HG03575 (cell line): ENCODE data around the gene PRRC2A.

Experiments used
- ATAC-seq: cut with Tn5 transposase; IDR thresholded peaks from one replicate; pipeline ENCODE4 v1.9.1; 2021; ENCODE audit not compliant: unreplicated experiment, insufficient number of reproducible peaks, low FRiP score; ENCODE audit errors: extremely low read depth

The PRRC2A gene

DNA sequence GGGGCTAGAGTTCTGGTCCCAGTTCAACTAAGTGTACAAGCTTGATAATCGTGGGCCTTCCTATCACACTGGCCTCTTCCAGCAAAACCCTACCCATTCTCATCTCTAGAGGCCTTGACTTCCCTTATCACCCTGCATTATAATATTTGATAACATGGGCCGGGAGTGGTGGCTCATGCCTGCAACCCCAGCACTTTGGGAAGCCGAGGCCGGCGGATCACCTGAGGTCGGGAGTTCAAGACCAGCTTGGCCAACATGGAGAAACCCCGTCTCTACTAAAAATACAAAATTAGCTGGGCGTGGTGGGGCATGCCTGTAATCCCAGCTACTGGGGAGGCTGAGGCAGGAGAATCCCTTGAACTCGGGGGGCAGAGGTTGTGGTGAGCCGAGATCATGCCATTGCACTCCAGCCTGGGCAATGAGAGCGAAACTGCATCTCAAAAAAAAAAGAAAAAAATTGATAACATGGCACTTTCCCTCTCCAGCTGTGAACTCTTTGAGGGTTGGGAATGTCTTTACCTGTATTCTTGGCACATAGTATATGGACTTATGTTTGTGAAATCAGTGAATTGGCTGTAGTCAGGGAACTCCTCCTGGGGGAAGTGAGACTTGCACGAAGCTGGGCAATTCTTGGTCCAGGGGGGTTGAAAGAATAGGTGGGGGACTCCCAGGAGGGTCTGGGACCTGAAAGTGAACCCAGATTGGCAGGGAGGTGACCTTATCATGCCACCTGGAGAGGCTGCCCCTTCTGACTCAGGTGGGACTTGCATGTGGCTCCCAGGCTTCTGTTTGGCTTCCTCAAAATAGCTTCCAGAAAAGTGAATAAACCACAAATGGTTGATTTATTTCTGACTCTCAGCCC, 41.0 kb downstream of the PRRC2A start:
- ATAC-seq = no peak

DNA sequence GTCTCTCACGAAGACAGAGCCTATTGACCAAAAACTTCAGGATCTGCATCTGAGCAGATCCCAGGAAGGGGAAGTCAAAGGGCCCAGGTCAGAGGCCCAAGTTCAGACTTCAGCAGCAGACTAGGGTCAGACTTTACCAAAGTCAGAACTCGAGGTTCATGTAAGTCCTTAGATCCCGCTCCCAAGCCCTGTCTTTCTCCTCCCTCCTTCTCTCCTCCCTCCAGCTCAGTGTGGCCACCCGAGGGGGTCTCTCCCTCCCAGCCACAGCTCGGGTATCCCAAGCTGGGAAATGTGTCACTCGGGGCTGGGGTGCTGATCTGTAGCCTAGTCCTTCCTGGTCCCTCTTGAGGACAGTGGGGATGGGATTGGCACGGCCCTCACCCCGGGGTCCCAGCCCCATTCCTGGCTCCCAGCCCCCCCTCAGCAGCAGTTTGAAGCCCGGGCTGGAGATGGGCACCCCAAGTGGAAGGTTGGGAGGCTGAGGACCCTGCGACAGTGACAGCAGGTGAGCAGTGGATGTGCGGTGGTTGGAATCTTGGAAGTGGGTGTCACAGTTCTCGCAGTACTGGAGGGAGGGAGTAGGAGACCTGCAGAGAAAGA, 41.7 kb downstream of the PRRC2A start:
- ATAC-seq = no peak

DNA sequence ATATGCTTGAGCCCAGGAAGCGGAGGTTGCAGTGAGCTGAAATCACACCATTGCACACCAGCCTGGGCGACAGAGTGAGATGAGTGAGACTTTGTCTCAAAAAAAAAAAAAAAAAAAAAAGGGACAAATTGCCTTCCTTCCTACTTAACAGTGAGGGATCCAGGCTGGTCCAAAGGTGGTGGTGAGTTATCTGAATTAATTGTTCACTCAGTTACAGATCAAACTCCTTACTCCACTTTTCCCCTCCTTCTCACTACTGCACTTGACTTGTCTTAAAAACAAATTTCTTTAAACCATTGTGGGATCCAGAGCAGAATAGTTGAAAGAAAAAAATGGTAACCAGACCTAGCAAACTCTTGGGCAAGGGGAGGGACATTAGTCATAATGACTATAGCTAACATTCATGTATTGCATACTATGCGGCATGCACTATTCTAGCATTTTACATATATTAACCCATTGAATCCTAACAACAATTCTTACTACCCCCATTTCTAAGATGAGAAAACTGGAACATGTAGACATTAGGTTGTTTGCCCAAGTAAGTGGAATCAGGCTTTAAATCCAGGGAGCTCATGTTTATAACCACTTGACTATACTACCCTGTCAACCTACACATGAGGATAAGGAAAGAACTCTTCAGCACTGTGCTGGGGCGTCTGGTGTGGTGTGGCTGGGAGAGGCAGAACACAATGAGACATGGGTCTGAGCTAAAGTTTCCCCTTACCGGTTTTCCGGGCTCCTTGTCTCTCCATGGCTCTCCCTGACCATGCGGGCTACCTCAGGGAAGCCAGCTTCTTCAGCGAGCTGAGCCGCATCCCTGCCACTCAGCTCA, 42.8 kb downstream of the PRRC2A start:
- no peak for ATAC-seq

DNA sequence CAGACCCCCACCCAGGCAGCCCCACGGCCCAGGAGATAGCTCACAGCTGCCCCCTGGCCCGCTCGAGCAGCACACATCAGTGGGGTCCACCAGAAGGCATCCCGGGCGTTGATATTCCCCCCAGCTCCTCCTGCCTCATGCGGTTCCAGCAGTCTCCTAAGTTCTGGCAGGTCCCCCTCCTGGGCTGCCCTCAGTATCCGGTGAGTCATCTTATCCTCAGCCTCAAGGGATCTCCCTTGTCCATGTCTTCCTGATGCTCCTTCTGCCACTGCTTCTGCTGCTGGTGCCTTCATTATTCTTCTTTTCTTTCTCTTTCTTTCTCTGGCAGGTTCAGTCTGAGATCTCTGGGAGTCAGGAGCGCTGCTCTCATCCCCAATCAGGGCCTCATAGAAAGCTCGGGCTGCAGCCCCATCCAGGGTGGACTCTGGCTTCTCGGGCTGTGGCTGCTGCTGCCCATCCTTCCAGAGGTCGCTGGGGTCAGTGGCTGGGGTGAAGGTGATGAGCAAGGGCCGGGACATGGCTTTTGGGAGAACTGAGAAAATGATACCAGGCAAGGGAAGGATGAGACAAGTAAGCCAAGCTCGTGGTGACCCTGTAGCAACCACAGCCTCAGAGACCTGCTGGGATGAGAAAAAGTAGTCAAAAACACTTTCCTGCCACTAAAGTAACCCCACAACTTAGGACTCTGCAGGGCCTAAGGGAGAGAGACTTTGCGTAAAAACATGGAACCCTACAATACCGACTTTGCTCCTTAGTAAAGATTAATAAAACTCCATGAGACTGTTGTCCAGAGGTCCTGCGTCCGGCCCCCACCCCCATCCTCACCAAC, 43.7 kb downstream of the PRRC2A start:
- ATAC-seq = no peak

DNA sequence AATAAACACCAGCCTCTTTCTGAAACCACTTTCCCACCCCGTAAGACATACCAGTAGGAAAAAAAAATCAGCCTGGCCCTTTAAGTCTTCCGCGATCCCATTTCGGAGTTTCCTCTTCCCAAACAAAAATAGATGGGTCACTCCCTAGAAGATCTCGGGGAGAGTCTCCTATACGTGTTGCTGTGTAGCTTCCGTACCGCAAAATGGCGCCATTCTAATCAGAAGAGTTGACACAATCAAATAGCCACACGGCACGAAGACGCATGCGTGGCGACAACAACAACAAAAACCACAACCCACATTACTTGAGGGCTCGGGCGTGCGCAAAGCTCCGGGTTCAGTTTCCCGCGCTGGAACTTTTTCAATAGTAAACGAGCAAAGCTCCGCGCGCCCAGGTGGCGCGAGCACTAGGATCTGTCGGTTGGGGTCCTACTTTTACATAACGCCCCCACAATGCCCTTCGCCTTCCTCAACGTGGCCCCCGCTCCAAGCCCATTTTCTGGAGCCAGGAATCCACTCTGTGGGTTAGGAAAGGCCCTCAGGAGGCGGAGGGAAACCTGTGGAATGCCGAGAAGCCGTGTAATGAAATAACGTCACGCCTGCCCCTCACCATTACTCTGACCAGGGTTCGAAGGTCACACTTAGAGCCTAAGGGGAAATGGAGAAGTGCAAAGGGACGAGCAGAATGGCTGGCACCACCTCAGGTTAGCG, 44.4 kb downstream of the PRRC2A start, which contains the start of gene GPANK1:
Gene GPANK1 (minus strand): TSS at position 208 of the 711 bp plus-strand sequence. CDS start 519 bp downstream, outside the sequence.
- no peak for ATAC-seq

DNA sequence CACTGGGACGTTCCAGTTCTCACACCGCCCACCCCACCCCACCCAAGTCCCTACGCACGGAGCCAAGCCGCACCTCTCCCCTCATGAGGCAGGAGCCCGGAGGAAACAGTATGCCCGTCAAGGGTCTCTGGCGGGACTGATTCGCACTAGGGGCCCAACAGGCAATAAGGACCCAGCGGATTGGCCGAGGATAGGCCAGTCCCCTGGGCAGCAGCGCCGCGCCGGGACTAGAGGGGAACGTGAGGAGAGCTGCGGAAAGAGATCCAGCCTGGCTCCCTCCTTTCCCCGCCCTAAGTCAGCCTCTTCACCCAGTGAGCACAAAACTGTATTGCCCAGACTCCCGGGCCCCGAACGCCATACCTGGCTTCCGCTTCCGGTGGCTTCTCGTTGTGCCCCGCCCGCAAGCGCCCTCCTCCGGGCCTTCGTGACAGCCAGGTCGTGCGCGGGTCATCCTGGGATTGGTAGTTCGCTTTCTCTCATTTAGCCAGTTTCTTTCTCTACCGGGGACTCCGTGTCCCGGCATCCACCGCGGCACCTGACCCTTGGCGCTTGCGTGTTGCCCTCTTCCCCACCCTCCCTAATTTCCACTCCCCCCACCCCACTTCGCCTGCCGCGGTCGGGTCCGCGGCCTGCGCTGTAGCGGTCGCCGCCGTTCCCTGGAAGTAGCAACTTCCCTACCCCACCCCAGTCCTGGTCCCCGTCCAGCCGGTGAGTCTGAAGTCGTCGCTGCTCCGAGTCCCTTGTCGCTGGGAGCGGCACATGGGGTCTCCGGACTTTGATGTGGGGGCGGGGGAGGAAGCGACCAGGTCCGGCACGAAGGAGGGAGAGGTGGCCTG, 45.2 kb downstream of the PRRC2A start, which contains the start of gene CSNK2B:
Gene CSNK2B (plus strand): TSS at position 580 of the 836 bp plus-strand sequence. CDS start 752 bp downstream, outside the sequence.
- peak; percentile 57 for ATAC-seq

DNA sequence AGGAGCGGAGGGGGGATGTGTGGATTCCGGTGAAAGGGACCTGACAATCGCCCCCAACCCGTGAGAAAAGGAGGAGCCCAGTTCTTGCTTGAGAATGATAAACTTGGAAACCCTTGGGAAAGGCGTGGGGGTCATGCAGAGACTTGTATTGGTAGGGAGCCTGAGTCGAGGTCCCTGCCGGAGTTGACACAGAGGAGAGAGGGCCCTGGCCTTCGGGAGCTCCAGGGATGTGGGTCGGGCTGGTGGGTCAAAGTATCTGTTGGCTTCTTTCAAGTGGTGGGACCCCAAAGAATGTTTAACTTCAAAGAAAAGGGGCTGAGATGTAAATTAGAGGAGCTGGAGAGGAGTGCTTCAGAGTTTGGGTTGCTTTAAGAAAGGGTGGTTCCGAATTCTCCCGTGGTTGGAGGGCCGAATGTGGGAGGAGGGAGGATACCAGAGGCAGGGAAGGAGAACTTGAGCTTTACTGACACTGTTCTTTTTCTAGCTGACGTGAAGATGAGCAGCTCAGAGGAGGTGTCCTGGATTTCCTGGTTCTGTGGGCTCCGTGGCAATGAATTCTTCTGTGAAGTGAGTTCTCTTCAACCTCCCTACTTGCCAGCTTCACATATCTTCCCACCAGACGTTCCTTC, 45.9 kb downstream of the PRRC2A start:
- ATAC-seq = no peak

DNA sequence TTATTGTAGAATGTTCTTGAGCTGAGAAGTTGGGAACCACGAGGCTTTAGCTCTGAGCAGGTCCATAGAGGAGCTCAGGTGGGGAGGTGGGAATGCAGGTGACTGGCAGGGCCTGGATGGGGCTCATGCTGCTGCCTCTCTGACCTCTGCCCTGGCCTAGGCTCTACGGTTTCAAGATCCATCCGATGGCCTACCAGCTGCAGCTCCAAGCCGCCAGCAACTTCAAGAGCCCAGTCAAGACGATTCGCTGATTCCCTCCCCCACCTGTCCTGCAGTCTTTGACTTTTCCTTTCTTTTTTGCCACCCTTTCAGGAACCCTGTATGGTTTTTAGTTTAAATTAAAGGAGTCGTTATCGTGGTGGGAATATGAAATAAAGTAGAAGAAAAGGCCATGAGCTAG, 49.2 kb downstream of the PRRC2A start, which contains the start of gene LY6G5B:
Gene LY6G5B (plus strand): TSS at position 301 of the 400 bp plus-strand sequence. CDS start 975 bp downstream, outside the sequence.
- no peak for ATAC-seq

DNA sequence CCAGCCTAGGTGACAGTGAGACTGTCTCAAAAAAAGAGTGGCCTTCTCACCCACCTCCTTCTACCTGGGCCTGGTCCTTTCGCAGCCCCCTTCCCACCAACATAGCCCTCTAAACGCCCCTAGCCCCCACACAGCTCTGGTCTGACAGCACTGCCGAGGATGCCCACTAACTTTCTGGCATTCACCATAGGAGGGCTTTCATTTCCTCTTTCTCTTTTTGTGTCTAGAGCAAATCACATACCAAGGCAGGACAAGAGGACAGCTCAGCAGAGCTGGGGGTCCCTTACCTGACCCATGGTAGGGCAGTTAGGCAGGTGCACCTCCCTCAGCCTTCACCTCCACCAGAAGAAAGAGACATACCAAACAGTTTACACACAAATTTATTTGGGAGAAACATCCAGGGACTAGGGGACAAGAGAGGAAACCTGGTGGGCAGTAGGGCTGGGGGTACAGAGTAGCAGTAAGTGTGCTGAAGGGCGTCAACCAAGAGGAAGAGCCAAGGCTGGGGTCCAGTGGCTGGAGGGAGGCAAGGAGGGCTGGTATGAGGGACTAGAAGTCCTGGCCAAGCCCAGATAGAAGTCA, 55.9 kb downstream of the PRRC2A start:
- no peak for ATAC-seq

DNA sequence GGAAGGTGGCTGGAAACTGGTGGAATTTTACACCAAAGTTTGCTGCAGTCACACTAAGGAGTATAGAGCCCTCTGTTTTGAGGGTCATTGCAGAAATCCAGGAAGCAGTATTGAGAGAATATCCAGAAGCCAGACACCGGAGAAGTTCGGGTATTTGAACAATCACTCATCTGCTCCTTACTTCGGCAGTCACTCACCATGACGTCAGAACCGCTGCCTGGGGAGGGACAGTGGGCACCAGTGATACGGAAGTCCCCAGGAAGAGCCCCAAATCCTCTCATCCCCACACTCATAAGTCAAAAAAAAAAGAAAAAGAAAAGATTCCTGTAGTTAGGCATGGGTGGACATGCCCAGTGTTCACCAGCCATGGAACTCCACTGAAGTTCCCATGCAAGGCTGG, 56.4 kb downstream of the PRRC2A start:
- ATAC-seq = no peak

DNA sequence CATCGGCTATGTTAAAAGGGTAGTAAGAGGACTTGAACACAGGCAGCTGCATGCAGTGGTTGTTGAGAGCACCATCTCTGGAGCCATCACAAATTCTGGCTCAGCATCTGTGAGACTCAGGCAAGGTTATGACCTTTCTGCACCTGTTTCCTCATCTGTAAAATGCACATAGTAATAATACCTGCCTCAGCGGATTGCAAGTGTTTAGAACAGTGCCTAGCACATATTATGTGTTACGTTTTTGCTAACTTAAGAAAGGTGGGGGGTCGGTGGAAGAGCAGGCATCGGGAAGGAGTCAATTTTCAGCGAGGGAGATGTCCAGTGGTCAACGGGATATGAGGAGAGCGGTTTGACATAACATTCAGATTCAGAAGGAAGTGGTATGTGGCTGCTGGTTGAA, 57.4 kb downstream of the PRRC2A start:
- ATAC-seq = no peak

DNA sequence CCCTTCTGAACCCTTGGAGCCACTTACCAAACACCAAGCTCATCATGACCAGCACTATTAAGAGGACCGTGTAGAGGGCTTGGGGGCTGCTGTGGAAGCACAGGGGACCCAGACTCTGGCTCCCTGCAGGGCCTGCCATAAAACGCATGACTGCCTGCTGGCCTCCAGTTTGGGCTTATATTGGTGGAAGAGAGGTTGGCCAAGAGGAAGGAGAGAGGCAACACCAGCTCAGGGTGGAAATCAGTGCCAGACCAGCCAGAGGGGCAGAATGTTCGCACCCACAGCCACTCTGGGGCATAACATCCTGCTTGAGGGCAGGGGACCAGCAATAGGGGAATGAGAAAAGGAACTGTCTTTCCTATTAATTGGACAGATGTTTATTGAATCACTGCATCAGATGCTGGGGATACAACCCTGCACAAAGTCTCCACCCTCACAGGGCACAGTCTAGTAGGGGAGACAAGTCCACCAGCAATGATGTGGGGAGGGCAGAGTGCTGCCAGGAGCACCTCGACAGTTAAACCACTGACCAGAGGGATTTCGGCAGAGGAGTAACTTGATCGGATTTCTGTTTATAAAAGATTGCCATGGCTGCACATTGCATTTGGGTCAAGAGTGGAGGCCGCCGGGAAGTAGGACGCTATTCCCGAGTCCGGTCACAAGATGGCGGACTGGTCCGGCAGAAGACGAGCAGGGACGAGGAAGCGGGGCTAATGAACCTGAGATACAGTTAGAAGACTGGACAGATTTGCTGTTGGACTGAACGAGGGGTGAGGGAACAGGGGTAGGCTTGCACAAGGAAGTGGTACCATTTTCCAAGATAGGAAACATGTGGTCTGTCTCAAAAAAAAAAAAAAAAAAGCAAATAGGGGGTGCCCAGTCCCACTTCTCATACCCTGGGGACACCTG, 60.0 kb downstream of the PRRC2A start, which contains the start of gene LY6G5C:
Gene LY6G5C (minus strand): TSS at position 842 of the 909 bp plus-strand sequence. CDS start 694 bp downstream, at position 148.
- ATAC-seq = no peak

DNA sequence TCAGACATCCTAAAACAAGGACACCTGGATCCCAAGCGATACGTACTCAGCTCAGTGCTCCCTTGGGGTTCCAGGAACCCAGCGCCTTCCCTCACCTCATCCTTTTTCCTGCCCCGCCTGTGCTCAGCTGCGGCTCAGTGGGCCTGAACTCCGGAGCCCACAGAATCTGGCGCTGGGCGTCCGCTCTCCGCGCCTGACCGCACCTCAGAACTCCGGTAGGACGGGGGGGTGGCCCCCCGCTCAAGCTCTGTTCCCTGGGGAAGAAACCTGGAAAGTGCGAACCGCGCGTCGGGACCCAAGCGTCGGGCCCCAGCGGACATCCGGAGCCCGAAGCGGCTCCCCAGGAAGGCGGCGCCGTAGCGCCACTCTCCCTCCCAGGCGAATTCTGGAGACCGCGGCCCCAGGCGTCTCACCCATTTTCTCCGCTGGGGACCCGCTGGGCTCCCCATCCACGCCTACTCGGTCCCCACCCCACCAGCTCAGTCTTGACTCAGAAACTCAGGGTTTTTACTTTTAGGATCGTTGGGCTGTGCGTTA, 60.7 kb downstream of the PRRC2A start:
- ATAC-seq = no peak

DNA sequence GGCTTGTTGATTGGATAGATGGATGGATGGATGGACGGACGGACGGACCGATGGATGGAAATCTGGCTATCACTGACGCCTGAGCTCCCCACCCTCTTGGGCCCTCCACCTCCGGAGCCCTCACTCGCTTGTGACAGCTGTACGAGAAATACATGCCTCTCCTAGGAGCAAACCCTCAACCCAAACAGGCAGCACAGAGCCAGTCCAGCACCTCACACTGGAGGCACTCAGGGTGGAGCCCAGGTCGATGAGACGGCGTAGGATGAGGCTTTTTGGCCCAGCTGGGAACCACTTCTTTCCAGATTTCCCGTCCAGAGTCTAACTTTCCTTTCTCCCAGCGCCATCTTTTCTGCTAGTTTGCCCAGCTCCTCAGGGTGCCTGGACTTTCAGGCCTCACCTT, 63.1 kb downstream of the PRRC2A start:
- ATAC-seq = no peak

DNA sequence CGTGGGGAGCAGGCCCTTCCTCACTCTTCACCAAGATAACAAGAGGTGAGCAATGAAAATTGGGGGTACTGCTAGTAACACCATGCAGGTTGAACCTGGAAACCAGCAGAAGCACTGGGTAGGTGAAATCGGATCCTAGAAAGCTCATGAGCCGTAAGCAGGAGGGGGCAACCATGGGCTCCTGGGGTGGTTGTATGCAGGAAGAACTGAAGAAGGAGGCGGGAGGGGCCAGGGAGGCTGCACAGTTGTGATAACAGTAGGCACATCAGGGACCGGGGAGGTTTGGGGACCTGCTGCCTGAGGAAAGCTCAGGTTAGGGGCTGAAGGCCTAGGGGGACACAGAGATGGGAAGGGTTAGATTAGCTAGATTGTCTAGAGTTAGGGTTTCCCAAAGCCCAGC, 66.0 kb downstream of the PRRC2A start:
- no peak for ATAC-seq
